K562 (cell line): ENCODE data around the gene FBXO8. TPM values are rescaled to one million over a fixed set of nuclear protein-coding genes. Genes with fewer than 3 reads are reported as not detected.

ENCODE experiments used
- CHCHD3 ChIP-seq: fragments of 250-450 bp; sonication (Bioruptor Pico); IDR thresholded peaks from 2 replicates; pipeline ENCODE4 v2.1.2; 2022; ENCODE audit warnings: mild to moderate bottlenecking
- ESRRA ChIP-seq: fragments of 450-650 bp; IDR thresholded peaks from 2 replicates; pipeline ENCODE4 v1.6.1; 2014; ENCODE audit warnings: low read depth, mild to moderate bottlenecking, moderate library complexity, borderline replicate concordance
- FOS ChIP-seq: IDR thresholded peaks from 3 replicates; pipeline ENCODE4 v1.6.1; 2011; ENCODE audit not compliant: insufficient read length; ENCODE audit errors: extremely low read depth
- FOXA3 ChIP-seq, 2 experiments: fragments of 450-650 bp in 1 of 2; sonication (generic) in 1 of 2; formaldehyde crosslinking; IDR thresholded peaks in 1 of 2; conservative IDR thresholded peaks in 1 of 2; 2 replicates each; pipeline versions ENCODE4 v1.4.0 to v1.8.0; 2020 to 2022; ENCODE audit warnings: mild to moderate bottlenecking in 2 of 2, missing genetic modification reagents in 1 of 2
- KHSRP ChIP-seq: fragments of 450-650 bp; IDR thresholded peaks from 2 replicates; pipeline ENCODE4 v1.6.1; 2017
- KLF1 ChIP-seq: fragments of 450-650 bp; IDR thresholded peaks from 2 replicates; pipeline ENCODE4 v1.6.1; 2016; ENCODE audit warnings: missing genetic modification characterization, missing compliant biosample characterization
- MYC ChIP-seq, 2 experiments: fragments of 250-450 bp in 1 of 2; sonication (Bioruptor Pico) in 1 of 2; IDR thresholded peaks; 2 replicates each; pipeline versions ENCODE4 v1.5.1 to v1.6.1; 2012 to 2021; ENCODE audit warnings: low read depth in 2 of 2, borderline replicate concordance in 1 of 2, improper control_type of control experiment in 1 of 2, low read length in 1 of 2, mild to moderate bottlenecking in 1 of 2, moderate library complexity in 1 of 2
- MYNN ChIP-seq, 2 experiments: sonication (generic); formaldehyde crosslinking in 1 of 2; IDR thresholded peaks; 2 replicates each; pipeline versions ENCODE4 v1.5.0 to v1.6.1; 2016 to 2020; ENCODE audit warnings: antibody characterized with exemption in 1 of 2, missing genetic modification reagents in 1 of 2
- NFRKB ChIP-seq: fragments of 450-650 bp; IDR thresholded peaks from 2 replicates; pipeline ENCODE4 v1.6.1; 2016; ENCODE audit warnings: low read depth
- PML ChIP-seq: IDR thresholded peaks from 2 replicates; pipeline ENCODE4 v1.6.1; 2012; ENCODE audit warnings: low read length, inconsistent platforms
- RHOXF2B ChIP-seq: fragments of 250-450 bp; sonication (Bioruptor Pico); conservative IDR thresholded peaks from 2 replicates; pipeline ENCODE4 v1.5.1; 2021
- SETDB1 ChIP-seq: IDR thresholded peaks from one replicate; pipeline ENCODE4 v1.6.1; 2012; ENCODE audit warnings: low read length, control low read depth, inconsistent platforms
- STAT5A ChIP-seq: IDR thresholded peaks from 2 replicates; pipeline ENCODE4 v1.6.1; 2012; ENCODE audit warnings: low read length, inconsistent platforms, borderline replicate concordance
- TRIM28 ChIP-seq: fragments of 450-650 bp; IDR thresholded peaks from 2 replicates; pipeline ENCODE4 v1.6.1; 2017
- ZNF124 ChIP-seq: sonication (generic); formaldehyde crosslinking; IDR thresholded peaks from 2 replicates; pipeline ENCODE4 v1.8.1; 2022; ENCODE audit warnings: missing genetic modification reagents
- ZNF23 ChIP-seq: fragments of 250-450 bp; sonication (Bioruptor Pico); IDR thresholded peaks from 2 replicates; pipeline ENCODE4 v1.4.0; 2020; ENCODE audit warnings: mild to moderate bottlenecking
- ZNF384 ChIP-seq: IDR thresholded peaks from 2 replicates; pipeline ENCODE4 v1.6.1; 2012; ENCODE audit warnings: low read depth, low read length, improper control_type of control experiment
- polyA plus RNA-seq, 8 experiments: library from polyadenylated mRNA; depleted of rRNA in 4 of 8; stranded (reverse) in 5 of 8; unstranded in 3 of 8; fragments of >200 nt; fragmentation: Nextera tagmentation in 2 of 8; fragmentation: Illumina TruSeq in 1 of 8; extraction: Ambion mirVana in 2 of 8; extraction: Trizol in 1 of 8; gene quantifications; 2 replicates each; pipeline versions ENCODE4 v1.2.1 to v1.2.3, GENCODE V29; 2011 to 2014; ENCODE audit warnings: inconsistent platforms in 1 of 8, missing spikeins in 1 of 8
- total RNA-seq, 7 experiments: library from RNA; depleted of rRNA in 6 of 7; stranded (reverse); fragments of >200 nt in 6 of 7; fragmentation: Illumina TruSeq in 2 of 7; extraction: Trizol in 2 of 7; gene quantifications; 2 replicates each; pipeline versions ENCODE4 v1.2.1 to v1.2.3, GENCODE V29; 2011 to 2021; ENCODE audit warnings: low replicate concordance in 1 of 7
- TF ChIP-seq, protein P1 (sequence below): fragments of 250-450 bp; sonication (Bioruptor Pico); IDR thresholded peaks from 2 replicates; pipeline ENCODE4 v1.4.0; 2020; ENCODE audit warnings: mild to moderate bottlenecking, moderate library complexity
- TF ChIP-seq, protein P2 (sequence below): fragments of 250-450 bp; sonication (Bioruptor Pico); IDR thresholded peaks from 2 replicates; pipeline ENCODE4 v1.4.0; 2020; ENCODE audit warnings: mild to moderate bottlenecking
- TF ChIP-seq, protein P3 (sequence below): fragments of 450-650 bp; formaldehyde crosslinking; IDR thresholded peaks from 2 replicates; pipeline ENCODE4 v1.4.0; 2022; ENCODE audit warnings: missing genetic modification characterization
- TF ChIP-seq, protein P4 (sequence below): fragments of 450-650 bp; IDR thresholded peaks from 2 replicates; pipeline ENCODE4 v1.6.1; 2016; ENCODE audit warnings: mild to moderate bottlenecking

FBXO8 gene
- total and polyA plus RNA-seq, 9 of the 15 experiments (the other 6 are each of a cell fraction or from before 2014, with no cell fraction given): 12.9 to 27.1 (median 14.8) TPM

DNA sequence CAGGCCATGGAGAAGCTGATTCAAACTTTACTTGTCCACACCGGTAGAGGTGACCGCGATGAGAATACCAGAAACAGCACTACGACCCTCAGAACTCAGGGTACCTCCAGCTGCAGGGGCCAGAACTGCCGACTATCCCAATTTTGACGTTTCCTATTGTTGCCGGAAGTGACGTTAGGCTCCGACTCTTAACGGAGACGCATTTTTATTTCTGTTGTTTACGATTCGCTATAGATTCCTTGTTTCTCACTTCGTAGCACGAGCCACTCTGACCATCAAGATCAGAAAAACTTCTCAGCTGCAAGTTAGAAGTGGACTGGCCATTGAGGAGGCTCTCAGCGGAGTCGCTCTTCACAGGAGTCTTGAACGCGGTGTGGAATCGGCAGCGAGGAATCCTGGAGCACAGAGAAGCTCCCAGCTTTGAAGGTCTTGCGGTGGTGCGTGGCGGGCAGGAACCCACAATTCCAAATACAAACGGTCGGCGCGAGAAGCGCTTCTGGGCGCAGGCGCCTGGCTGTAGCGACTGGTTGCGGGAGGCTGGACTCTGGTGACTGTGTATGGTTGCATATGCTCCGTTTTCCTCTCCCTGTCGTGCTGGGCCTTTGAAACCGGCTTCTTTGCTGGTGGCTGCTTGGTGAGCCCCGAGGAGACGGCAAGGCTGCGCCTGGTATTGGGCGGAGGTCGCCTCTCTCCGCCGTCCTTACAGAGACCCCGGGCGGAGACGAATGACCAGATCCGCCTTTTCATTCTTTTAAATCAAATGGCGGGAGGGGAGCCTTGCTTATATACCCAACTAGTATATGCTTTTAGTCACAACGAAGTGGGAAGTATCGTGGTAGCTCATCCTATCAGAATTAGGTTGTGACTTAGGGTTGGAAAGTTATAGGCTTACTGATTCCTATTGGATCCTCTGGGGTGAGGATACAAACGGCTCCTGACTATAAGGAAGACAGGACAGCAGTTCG lies at the start of gene FBXO8, which contains the start of gene CEP44 (continued):
- TF ChIP-seq, protein P1, sequence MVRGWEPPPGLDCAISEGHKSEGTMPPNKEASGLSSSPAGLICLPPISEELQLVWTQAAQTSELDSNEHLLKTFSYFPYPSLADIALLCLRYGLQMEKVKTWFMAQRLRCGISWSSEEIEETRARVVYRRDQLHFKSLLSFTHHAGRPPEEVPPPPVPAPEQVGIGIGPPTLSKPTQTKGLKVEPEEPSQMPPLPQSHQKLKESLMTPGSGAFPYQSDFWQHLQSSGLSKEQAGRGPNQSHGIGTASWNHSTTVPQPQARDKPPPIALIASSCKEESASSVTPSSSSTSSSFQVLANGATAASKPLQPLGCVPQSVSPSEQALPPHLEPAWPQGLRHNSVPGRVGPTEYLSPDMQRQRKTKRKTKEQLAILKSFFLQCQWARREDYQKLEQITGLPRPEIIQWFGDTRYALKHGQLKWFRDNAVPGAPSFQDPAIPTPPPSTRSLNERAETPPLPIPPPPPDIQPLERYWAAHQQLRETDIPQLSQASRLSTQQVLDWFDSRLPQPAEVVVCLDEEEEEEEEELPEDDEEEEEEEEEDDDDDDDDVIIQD (CRISPR knock-in tag): no peak
- TF ChIP-seq, protein P2, sequence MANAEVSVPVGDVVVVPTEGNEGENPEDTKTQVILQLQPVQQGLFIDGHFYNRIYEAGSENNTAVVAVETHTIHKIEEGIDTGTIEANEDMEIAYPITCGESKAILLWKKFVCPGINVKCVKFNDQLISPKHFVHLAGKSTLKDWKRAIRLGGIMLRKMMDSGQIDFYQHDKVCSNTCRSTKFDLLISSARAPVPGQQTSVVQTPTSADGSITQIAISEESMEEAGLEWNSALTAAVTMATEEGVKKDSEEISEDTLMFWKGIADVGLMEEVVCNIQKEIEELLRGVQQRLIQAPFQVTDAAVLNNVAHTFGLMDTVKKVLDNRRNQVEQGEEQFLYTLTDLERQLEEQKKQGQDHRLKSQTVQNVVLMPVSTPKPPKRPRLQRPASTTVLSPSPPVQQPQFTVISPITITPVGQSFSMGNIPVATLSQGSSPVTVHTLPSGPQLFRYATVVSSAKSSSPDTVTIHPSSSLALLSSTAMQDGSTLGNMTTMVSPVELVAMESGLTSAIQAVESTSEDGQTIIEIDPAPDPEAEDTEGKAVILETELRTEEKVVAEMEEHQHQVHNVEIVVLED (CRISPR knock-in tag): peak; percentile 68
- TF ChIP-seq STAT5A: no peak; the same call in 1 of the 2 replicates
- TF ChIP-seq, protein P3, sequence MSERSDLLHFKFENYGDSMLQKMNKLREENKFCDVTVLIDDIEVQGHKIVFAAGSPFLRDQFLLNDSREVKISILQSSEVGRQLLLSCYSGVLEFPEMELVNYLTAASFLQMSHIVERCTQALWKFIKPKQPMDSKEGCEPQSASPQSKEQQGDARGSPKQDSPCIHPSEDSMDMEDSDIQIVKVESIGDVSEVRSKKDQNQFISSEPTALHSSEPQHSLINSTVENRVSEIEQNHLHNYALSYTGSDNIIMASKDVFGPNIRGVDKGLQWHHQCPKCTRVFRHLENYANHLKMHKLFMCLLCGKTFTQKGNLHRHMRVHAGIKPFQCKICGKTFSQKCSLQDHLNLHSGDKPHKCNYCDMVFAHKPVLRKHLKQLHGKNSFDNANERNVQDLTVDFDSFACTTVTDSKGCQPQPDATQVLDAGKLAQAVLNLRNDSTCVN (CRISPR knock-in tag): no peak
- no peak for TF ChIP-seq FOS
- peak; percentile 62; the same call in 1 of the 2 replicates for TF ChIP-seq KLF1 (tag)
- TF ChIP-seq, protein P4, sequence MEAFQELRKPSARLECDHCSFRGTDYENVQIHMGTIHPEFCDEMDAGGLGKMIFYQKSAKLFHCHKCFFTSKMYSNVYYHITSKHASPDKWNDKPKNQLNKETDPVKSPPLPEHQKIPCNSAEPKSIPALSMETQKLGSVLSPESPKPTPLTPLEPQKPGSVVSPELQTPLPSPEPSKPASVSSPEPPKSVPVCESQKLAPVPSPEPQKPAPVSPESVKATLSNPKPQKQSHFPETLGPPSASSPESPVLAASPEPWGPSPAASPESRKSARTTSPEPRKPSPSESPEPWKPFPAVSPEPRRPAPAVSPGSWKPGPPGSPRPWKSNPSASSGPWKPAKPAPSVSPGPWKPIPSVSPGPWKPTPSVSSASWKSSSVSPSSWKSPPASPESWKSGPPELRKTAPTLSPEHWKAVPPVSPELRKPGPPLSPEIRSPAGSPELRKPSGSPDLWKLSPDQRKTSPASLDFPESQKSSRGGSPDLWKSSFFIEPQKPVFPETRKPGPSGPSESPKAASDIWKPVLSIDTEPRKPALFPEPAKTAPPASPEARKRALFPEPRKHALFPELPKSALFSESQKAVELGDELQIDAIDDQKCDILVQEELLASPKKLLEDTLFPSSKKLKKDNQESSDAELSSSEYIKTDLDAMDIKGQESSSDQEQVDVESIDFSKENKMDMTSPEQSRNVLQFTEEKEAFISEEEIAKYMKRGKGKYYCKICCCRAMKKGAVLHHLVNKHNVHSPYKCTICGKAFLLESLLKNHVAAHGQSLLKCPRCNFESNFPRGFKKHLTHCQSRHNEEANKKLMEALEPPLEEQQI: peak; percentile 85
- TF ChIP-seq TRIM28: peak; percentile 74; the same call in 1 of the 2 replicates
- no peak for TF ChIP-seq CHCHD3 (CRISPR knock-in tag)
- no peak for TF ChIP-seq SETDB1
- TF ChIP-seq ZNF23 (CRISPR knock-in tag): no peak
- peak; percentile 54; the same call in 1 of the 2 replicates for TF ChIP-seq KHSRP
- TF ChIP-seq RHOXF2B (CRISPR knock-in tag): no peak
- peak; percentile 27; the same call in 1 of the 2 replicates for TF ChIP-seq MYNN (IDR thresholded peaks at IDR 0.05)
- no peak for TF ChIP-seq MYNN (CRISPR knock-in tag; IDR thresholded peaks at IDR 0.05)
- peak; percentile 85 for TF ChIP-seq MYC (IDR thresholded peaks at IDR 0.05; ENCODE audit: low read depth, low read length)
- peak; percentile 42; the same call in 1 of the 2 replicates for TF ChIP-seq MYC (CRISPR knock-in tag; IDR thresholded peaks at IDR 0.05; ENCODE audit: borderline replicate concordance, low read depth)
- no peak for TF ChIP-seq FOXA3 (CRISPR knock-in tag; conservative IDR thresholded peaks at IDR 0.05 in 1 of 2, IDR thresholded peaks at IDR 0.05 in 1 of 2)
- TF ChIP-seq NFRKB: peak; percentile 95
- peak; percentile 49 for TF ChIP-seq PML
- peak; percentile 78; the same call in 1 of the 2 replicates for TF ChIP-seq ESRRA
- TF ChIP-seq ZNF124: no peak
- TF ChIP-seq ZNF384: no peak
